Measurements from ENCODE around the gene WBP4.
"Not testable (repeated sequence)": the region's sequence is repeated elsewhere in the genome, so short reads cannot be mapped to it uniquely, and the experiment has no call there.

The WBP4 gene

DNA sequence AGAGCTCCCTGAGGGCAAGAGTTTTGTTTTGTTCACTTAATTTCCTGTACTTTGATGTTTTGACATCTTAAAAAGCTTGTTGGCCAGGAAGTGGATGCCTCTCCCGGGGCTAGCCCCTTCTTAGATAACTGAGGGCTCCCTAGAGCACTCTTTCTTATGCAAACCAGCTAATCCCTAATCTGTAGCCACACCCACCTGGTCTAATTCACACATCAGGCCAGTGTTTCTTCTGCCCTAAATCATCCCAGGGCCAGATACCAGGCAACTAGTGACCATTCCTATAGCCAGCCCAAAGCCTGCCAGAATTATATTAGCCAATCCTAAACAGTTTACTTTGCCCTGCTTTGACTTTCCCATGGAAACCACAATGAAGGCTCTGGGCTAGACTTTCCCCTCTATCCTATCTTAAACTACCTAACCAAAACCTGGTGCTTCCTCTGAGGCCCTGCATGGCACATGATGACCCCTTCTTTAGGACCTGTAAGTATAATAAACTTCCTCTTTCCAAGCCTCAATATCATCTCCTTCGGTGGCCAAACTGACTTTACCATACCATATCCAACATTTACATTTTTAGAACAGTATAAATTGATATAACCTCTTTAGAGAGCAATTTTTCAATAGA lies 24.8 kb downstream of the WBP4 start:
- no peak for DNase-seq (ENCODE audit: low read depth)

DNA sequence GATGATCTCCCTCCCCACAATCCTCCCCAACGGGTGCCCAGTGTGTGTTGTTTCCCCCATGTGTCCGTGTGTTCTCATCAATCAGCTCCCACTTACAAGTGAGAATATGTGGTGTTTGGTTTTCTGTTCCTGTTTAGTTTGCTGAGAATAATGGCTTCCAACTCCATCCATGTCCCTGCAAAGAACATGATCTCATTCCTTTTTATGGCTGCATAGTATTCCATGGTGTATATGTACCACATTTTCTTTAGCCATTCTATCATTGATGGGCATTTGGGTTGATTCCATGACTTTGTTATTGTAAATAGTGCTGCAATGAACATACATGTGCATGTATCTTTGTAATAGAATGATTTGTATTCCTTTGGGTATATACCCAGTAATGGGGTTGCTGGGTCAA lies 34.4 kb downstream of the WBP4 start:
- not testable (repeated sequence) for DNase-seq (ENCODE audit: low read depth)

DNA sequence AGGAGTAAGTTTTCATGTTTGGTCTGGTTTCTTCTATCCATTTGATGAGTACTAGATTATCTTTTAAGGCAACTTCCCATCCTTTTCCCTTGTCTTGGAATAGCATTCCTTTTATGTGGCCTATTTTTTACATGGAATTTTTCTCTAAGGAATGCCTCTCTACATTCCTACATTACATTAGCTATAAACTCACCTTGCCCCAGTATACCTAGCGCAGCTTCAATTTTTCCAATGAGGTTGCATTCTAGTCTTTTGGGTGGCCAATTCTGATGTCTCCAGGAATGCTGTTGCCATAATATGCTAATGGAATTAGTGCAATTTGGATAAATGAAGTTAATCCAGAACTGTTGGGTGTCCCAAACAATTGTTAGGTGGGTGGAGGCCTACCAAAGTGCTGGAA lies 37.5 kb downstream of the WBP4 start:
- DNase-seq (ENCODE audit: low read depth) = no peak

DNA sequence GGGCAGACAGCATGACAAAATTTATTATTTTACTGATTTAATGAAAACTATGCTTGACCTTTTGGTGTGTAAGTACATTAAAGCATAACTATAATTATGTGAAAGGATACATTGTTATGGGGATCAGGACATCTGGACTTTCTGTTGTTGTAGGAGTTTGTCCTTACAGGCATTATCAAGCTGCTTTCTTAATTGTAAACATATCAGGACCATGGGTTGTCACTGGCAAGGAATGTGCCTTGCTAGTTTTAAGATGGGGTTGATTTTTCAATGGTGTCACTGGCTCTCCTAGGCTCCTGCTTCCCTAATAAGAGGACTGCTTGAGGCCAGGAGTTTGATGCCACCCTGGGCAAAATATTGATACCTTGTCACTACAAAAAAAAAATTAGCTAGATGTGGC lies 38.7 kb downstream of the WBP4 start:
- no peak for DNase-seq (ENCODE audit: low read depth)

GRCh38 chr13:41107104-41107571 lies 45.8 kb downstream of the WBP4 start:
- no peak for DNase-seq (ENCODE audit: low read depth)

DNA sequence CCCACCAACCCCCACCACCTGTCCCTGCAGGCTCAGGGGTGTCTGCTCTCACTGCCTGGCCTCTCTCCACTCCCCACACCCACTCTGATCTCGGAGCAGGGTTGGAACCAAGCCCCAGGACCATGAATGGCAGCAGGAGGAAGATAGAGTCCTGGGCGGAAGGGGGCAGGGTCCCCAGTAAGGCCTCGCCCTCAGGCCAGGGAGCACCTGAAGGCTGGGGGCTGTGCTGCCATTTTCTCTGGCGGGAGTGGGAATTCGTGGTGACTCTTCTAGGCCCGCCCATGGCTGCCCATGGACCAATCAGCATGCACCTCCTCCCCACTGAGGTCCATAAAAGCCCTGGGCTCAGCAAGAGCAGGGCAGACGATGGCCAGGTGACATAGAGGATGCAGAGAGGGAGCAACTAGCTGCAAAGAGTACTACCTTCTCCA lies 46.3 kb downstream of the WBP4 start:
- no peak for DNase-seq (ENCODE audit: low read depth)

GRCh38 chr13:41111454-41111853 lies 50.1 kb downstream of the WBP4 start:
- DNase-seq (ENCODE audit: low read depth) = peak; percentile 66

DNA sequence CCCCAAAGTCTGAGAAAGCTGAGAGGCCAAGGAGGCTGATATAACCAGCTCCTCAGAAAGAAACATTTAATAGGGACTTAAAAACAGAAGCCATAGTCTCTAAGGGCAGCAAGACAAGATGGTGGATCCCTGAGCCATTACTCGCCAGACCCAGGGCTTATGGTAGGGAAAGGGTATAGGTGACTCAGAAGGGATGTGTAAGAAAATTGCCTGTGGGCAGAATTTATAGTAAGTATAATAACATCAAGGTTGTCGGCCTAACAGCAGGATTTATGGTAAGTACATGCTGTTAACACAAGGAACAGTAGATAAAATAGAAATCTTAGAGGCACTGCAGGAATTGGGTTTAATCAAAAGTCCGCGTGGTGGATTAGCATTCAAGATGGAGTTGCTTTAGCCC lies 56.6 kb downstream of the WBP4 start:
- DNase-seq (ENCODE audit: low read depth) = peak; percentile 21

- DNase-seq (ENCODE audit: low read depth) = peak; percentile 23
These were observed 61.5 kb downstream of the WBP4 start for GRCh38 chr13:41122838-41123237.

DNA sequence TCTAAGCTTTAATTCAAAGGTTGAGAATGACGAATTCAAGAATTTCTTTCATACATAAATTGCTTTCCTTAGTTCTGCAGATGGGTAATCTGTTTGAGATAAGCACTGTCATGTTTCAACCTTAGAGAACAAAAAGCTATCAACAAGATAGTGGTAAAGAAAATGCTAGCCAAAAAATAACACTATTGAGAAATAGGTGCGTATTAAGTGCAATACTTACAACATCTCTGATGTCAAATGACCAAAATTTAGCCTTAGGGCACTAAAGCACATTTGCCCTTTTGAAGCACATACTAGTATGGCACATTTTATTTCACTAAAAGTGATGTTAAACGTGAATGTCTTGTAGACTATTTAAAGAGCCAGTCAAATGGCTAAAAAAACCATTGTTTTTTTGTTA lies 66.4 kb downstream of the WBP4 start:
- DNase-seq (ENCODE audit: low read depth) = peak; percentile 52

DNA sequence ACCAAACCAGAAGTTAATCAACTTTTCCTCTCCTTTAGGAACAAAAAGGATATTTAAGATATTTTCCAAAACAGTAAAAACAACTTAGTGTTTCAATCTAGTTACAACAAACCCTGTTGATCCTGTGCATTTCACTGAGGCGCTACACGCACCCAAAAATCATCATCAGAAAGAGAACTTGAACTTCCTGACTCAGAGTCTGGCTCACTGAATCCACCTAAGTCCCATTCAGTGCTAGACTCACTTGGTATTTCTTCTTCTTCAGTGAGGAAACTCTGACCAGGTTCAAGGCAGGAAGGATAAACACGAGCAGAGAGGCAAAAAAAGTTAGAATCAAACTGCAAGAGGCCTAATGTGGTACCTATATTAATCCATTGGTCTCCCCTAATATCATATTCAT lies 69.0 kb downstream of the WBP4 start:
- DNase-seq (ENCODE audit: low read depth) = peak; percentile 10

GRCh38 chr13:41131189-41131588 lies 69.9 kb downstream of the WBP4 start:
- DNase-seq (ENCODE audit: low read depth) = not testable (repeated sequence)

DNA sequence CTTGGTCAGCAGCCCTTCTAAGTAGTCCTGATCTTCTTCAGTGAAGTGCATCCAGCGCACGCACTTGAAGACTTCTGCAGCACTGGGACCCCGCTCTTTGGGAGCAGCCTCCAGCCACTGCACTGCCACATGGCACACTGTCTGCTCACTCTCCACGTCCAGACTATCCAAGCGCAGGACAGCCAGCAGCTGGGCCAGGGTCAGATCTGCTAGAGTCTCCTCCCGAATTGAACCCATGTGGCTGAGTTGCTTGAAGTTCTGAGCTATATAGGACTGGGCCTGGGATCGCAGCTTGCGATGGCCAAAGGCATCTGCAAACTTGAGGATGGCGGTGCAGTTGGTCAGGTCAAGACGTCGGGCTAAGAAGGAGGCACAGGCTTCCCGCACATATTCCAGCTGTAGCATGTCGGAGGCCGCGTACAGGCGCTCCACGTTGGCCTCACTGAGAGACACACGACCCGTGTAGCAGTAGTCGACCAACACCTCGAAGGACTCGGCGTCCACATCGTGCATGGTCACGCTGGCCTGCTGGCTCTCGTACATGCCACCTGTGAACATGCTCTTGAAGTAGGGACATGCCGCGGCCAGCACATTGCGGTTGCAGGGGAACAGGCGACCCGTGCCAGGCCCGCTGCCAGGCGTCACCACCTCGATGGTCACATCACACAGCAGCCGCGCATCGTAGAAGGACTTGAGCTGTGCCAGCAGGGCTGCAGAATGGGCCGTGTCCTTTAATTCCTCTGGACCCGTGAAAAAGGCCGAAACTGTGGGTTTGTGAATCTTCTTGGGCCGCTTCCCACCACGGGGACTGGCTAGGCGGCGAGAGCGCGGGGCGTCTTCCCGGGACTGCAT lies 70.6 kb downstream of the WBP4 start:
- not testable (repeated sequence) for DNase-seq (ENCODE audit: low read depth)

- peak; percentile 99 for DNase-seq (ENCODE audit: low read depth)
These were observed 71.3 kb downstream of the WBP4 start, which contains the start of gene KBTBD6 for GRCh38 chr13:41132512-41133152. Gene KBTBD6 (minus strand): TSS chr13:41132802. CDS start chr13:41132511, 291 bp downstream.

Measured in amniotic epithelial cell (primary cell).